ENCODE measurements around the gene MAFB.

Gene MAFB

DNA sequence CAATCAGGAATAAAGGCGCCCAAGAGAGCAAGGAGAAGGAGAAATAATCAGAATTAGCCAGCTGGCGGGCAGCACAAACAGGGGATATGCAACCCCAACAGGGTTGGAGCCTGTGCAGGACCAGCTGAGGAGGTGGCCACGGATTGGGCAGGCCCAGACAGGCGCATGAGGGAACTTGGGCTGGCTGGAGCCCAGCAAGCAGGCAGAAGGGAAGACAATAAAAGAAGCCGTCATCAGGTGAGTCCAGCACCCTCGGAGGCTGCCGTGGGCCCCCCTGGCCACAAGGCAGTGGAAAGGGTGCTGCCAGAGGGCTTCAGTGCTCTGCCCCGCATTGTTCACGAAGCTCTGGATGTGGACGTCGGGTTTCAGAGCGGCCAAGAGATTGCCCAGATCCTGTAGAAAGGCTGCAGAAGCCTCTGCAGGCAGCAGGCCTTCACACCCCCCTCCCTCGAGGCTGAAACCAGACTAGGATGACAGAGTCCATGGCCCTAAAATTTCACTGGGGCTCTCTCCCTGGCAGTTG is 28.4 kb upstream of the MAFB start:
- no peak overlapping the region for H3K4me3 ChIP-seq (ENCODE audit: low read length)
- H3K27me3 ChIP-seq (replicated peaks; ENCODE audit: control insufficient read depth, insufficient read depth, low read length) = peaks cover 22% of the 10 kb centered on the region
- no peaks in the 10 kb centered on the region for H3K4me1 ChIP-seq (ENCODE audit: control insufficient read depth, insufficient read depth, low read length)
- no peaks in the 10 kb centered on the region for H3K36me3 ChIP-seq (ENCODE audit: control insufficient read depth, insufficient read depth, low read length, severe bottlenecking)
- DNase-seq (ENCODE audit: low read depth) = no peak
- H3K9ac ChIP-seq (ENCODE audit: low read length) = no peak overlapping the region
- no peaks in the 10 kb centered on the region for H3K9me3 ChIP-seq (ENCODE audit: control insufficient read depth, low read length)

DNA sequence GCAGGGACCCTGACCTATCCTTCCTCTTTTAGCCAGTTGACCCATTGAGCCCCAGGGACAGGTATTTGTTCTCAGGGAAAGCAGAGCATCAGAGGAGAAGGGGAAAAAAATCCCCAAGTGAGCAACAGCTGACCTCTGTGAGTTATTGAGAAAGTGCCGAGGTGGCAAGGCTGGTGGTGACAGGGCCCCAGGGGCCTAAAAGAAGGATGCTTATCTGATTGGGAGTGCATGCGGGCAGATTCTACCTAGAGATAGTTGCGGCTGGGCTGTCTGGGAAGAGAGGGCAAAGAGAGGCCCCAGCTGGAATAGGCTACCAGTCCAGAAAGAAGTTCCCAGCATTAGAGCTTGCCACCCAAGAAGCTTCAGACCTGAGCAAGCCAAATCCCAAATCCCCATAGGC is 26.5 kb upstream of the MAFB start:
- DNase-seq (ENCODE audit: low read depth) = no peak
- Histone ChIP-seq H3K4me3 (ENCODE audit: low read length) (no peak overlapping the region), H3K4me1 (ENCODE audit: control insufficient read depth, insufficient read depth, low read length) (no peaks in the 10 kb centered on the region), H3K9ac (ENCODE audit: low read length) (no peak overlapping the region), H3K36me3 (ENCODE audit: control insufficient read depth, insufficient read depth, low read length, severe bottlenecking) (no peaks in the 10 kb centered on the region), H3K27me3 (replicated peaks; ENCODE audit: control insufficient read depth, insufficient read depth, low read length) (peaks cover 27% of the 10 kb centered on the region), H3K9me3 (ENCODE audit: control insufficient read depth, low read length) (no peaks in the 10 kb centered on the region)

DNA sequence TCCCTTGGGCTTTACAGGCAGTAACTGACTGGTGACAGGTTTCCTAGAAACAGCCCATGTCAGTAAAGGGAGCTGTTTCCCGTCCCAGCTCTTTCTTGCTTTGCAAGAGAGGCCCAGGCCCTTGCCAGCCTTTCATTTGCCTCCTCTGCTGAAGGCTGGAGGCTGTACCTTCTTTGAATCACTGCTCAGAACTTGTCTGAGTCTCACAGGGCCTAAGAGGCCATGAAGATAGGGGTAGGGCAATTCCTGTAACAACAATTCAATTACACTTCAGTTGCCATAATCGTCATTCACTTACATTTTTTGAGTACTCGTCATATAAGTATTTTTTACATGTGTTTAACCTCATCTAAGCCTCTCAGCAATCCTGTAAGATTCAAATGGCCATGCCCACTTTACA is 25.9 kb upstream of the MAFB start:
- H3K4me3 ChIP-seq (ENCODE audit: low read length) = no peak overlapping the region
- H3K9ac ChIP-seq (ENCODE audit: low read length) = no peak overlapping the region
- no peaks in the 10 kb centered on the region for H3K36me3 ChIP-seq (ENCODE audit: control insufficient read depth, insufficient read depth, low read length, severe bottlenecking)
- no peaks in the 10 kb centered on the region for H3K9me3 ChIP-seq (ENCODE audit: control insufficient read depth, low read length)
- no peaks in the 10 kb centered on the region for H3K4me1 ChIP-seq (ENCODE audit: control insufficient read depth, insufficient read depth, low read length)
- DNase-seq (ENCODE audit: low read depth) = no peak
- peaks cover 27% of the 10 kb centered on the region for H3K27me3 ChIP-seq (replicated peaks; ENCODE audit: control insufficient read depth, insufficient read depth, low read length)

DNA sequence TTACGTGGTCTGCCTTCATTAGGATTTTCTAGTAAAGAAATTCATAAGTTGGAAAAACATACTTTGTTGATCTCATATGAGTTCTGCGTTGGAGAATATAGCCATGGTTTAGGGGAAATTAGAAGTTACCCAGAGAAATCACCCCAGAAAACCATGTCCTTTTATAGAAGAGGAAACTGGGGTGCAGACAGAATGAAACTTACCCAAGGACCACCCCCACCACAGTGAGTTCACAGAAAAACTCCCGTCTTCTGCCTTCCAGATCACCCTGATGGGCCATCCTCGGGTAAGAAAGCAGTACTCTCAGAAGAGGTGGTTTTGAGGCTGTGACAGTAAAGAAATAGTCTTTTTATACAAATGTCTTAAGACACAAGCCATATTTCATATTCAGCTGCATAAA is 25.1 kb upstream of the MAFB start:
- no peak overlapping the region for H3K9ac ChIP-seq (ENCODE audit: low read length)
- no peaks in the 10 kb centered on the region for H3K4me1 ChIP-seq (ENCODE audit: control insufficient read depth, insufficient read depth, low read length)
- H3K27me3 ChIP-seq (replicated peaks; ENCODE audit: control insufficient read depth, insufficient read depth, low read length) = peaks cover 27% of the 10 kb centered on the region
- H3K9me3 ChIP-seq (ENCODE audit: control insufficient read depth, low read length) = no peaks in the 10 kb centered on the region
- H3K36me3 ChIP-seq (ENCODE audit: control insufficient read depth, insufficient read depth, low read length, severe bottlenecking) = no peaks in the 10 kb centered on the region
- no peak for DNase-seq (ENCODE audit: low read depth)
- H3K4me3 ChIP-seq (ENCODE audit: low read length) = no peak overlapping the region

DNA sequence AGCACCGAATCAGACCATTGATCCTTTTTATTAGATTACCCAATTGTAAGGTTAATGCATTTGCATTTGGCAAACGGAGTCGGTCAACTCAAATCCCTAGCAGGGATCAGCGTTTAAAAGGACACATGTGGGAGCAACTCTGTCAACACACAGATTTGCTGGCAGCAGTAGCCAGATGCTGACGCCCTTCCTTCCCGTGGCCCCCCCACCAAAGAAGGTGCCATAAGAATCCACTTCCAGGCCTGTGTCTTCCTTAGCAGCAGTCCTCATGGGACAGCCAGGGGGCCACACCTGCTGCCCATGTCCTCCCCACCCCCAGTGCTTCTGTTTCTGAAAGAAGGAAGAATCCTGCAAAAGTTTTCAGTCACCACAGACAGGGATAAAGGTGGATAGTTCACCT is 24.5 kb upstream of the MAFB start:
- Histone ChIP-seq H3K9me3 (ENCODE audit: control insufficient read depth, low read length) (no peaks in the 10 kb centered on the region), H3K36me3 (ENCODE audit: control insufficient read depth, insufficient read depth, low read length, severe bottlenecking) (no peaks in the 10 kb centered on the region), H3K4me3 (ENCODE audit: low read length) (no peak overlapping the region), H3K9ac (ENCODE audit: low read length) (no peak overlapping the region), H3K4me1 (ENCODE audit: control insufficient read depth, insufficient read depth, low read length) (no peaks in the 10 kb centered on the region), H3K27me3 (replicated peaks; ENCODE audit: control insufficient read depth, insufficient read depth, low read length) (peaks cover 27% of the 10 kb centered on the region)
- no peak for DNase-seq (ENCODE audit: low read depth)

DNA sequence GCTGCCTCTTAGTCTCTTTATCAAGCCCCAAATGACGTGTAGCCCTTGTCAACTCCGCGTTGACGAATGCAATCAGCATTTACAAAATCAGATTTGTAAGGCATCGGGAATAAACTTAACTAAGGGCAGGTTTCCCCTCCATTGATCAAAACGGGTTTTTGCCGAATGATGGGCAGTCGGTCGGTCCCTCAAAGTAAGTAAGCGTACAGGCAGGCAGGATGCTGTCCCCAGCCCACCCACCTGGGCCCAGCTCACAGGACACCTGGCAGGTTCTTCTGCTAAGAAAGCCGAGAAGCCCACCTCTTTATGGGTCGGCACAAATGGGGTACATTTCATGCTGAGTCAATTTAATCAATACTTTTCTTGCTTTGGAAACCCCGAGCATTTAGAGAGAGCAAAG is 22.0 kb upstream of the MAFB start:
- Histone ChIP-seq H3K27me3 (replicated peaks; ENCODE audit: control insufficient read depth, insufficient read depth, low read length) (peaks cover 17% of the 10 kb centered on the region), H3K9me3 (ENCODE audit: control insufficient read depth, low read length) (no peaks in the 10 kb centered on the region), H3K4me3 (ENCODE audit: low read length) (no peak overlapping the region), H3K4me1 (ENCODE audit: control insufficient read depth, insufficient read depth, low read length) (no peaks in the 10 kb centered on the region), H3K9ac (ENCODE audit: low read length) (no peak overlapping the region), H3K36me3 (ENCODE audit: control insufficient read depth, insufficient read depth, low read length, severe bottlenecking) (no peaks in the 10 kb centered on the region)
- no peak for DNase-seq (ENCODE audit: low read depth)

DNA sequence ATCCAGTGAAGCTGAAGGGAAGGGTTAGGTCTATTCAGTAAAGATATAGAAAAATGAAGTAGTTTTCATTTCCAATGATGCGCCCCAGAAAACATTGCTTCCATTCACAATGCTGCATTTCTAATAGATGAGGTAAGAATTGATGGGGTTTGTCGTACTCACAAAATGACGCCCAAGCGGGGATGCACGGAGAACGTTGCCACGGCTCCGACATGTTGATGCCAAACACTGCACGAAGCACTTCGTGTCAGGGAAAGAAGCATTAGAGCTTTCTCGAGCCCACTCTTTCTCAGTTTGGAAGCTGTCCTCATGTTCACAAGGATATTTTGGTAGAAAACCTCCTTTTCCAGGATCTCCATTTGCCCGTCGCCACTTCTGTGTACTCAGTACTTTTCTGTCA is 21.6 kb upstream of the MAFB start:
- Histone ChIP-seq H3K4me3 (ENCODE audit: low read length) (no peak overlapping the region), H3K9me3 (ENCODE audit: control insufficient read depth, low read length) (no peaks in the 10 kb centered on the region), H3K27me3 (replicated peaks; ENCODE audit: control insufficient read depth, insufficient read depth, low read length) (peaks cover 14% of the 10 kb centered on the region), H3K4me1 (ENCODE audit: control insufficient read depth, insufficient read depth, low read length) (no peaks in the 10 kb centered on the region), H3K9ac (ENCODE audit: low read length) (no peak overlapping the region), H3K36me3 (ENCODE audit: control insufficient read depth, insufficient read depth, low read length, severe bottlenecking) (no peaks in the 10 kb centered on the region)
- no peak for DNase-seq (ENCODE audit: low read depth)

DNA sequence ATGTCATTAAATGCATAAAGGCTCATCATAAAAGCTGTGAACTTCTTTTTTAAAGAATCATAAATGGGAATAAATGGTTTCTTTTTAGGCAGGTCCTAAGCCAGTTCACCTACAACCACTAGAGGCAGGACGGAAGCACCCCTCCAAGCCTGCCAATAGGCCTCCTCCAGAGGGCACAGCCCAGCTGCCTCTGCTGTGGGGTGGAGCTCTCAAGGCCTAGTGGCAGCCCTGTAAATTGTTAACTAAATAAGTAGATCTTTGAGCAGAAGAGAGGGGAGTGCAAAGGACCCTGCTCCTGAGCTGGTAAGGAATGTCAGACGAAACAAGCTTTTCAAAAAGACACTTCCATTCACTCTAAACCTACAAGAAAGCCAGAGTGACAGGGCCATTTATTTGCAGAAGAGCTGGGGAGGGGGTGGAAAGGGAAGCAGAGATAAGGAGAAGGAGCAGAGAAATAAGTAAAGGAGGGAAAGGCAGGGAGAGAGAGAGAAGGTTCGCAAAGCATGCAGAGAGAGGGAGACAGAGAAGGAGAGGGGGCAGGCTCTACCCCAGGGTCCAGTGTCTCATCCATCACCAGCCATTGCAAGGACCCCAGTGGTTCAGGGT is 18.0 kb upstream of the MAFB start:
- no peaks in the 10 kb centered on the region for H3K4me1 ChIP-seq (ENCODE audit: control insufficient read depth, insufficient read depth, low read length)
- no peaks in the 10 kb centered on the region for H3K36me3 ChIP-seq (ENCODE audit: control insufficient read depth, insufficient read depth, low read length, severe bottlenecking)
- peaks cover 10% of the 10 kb centered on the region for H3K27me3 ChIP-seq (replicated peaks; ENCODE audit: control insufficient read depth, insufficient read depth, low read length)
- H3K9ac ChIP-seq (ENCODE audit: low read length) = no peak overlapping the region
- no peaks in the 10 kb centered on the region for H3K9me3 ChIP-seq (ENCODE audit: control insufficient read depth, low read length)
- DNase-seq (ENCODE audit: low read depth) = no peak
- H3K4me3 ChIP-seq (ENCODE audit: low read length) = no peak overlapping the region

DNA sequence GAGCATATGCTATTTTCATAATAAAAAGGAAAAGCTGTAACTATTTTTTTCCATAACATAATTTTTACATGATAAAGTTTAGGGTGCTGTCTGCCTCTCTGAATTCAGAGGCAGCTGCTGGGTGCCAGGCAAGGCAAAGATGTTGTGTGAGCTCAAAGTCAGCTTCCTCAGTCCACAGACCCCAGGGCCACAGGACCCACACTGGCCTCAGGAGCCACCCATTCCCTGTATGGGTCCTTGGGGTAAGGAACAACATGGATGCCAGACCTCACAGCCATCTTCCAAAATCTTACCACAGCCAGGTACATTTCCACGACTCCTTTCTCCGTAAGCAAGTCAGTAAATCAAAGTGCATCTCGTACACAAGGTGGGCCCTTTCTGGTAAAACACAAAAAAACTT is 16.4 kb upstream of the MAFB start:
- no peaks in the 10 kb centered on the region for H3K36me3 ChIP-seq (ENCODE audit: control insufficient read depth, insufficient read depth, low read length, severe bottlenecking)
- no peaks in the 10 kb centered on the region for H3K9me3 ChIP-seq (ENCODE audit: control insufficient read depth, low read length)
- no peak for DNase-seq (ENCODE audit: low read depth)
- no peak overlapping the region for H3K4me3 ChIP-seq (ENCODE audit: low read length)
- H3K27me3 ChIP-seq (replicated peaks; ENCODE audit: control insufficient read depth, insufficient read depth, low read length) = peaks cover 6% of the 10 kb centered on the region
- H3K4me1 ChIP-seq (ENCODE audit: control insufficient read depth, insufficient read depth, low read length) = no peaks in the 10 kb centered on the region
- H3K9ac ChIP-seq (ENCODE audit: low read length) = no peak overlapping the region

DNA sequence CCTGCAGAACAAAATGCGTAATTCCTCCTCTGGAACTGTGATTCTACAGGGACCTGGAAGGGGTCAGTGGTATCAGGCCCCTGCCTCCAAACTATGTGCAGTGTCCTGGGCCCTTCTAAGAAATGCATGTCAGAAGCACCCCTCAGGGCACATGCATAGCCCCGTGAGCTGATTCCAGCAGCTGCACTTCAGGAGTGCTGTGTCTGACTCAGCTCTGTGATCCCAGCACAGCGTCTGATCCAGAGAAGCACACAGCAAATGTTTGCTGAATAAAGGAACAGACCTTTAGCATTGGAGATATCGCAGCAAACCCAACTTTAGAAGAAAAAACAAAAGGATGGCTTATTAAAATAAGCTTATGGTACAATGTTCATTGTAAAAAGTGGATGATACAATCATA is 15.8 kb upstream of the MAFB start:
- H3K9ac ChIP-seq (ENCODE audit: low read length) = no peak overlapping the region
- no peak overlapping the region for H3K4me3 ChIP-seq (ENCODE audit: low read length)
- DNase-seq (ENCODE audit: low read depth) = no peak
- peaks cover 3% of the 10 kb centered on the region for H3K27me3 ChIP-seq (replicated peaks; ENCODE audit: control insufficient read depth, insufficient read depth, low read length)
- no peaks in the 10 kb centered on the region for H3K36me3 ChIP-seq (ENCODE audit: control insufficient read depth, insufficient read depth, low read length, severe bottlenecking)
- no peaks in the 10 kb centered on the region for H3K9me3 ChIP-seq (ENCODE audit: control insufficient read depth, low read length)
- no peaks in the 10 kb centered on the region for H3K4me1 ChIP-seq (ENCODE audit: control insufficient read depth, insufficient read depth, low read length)

DNA sequence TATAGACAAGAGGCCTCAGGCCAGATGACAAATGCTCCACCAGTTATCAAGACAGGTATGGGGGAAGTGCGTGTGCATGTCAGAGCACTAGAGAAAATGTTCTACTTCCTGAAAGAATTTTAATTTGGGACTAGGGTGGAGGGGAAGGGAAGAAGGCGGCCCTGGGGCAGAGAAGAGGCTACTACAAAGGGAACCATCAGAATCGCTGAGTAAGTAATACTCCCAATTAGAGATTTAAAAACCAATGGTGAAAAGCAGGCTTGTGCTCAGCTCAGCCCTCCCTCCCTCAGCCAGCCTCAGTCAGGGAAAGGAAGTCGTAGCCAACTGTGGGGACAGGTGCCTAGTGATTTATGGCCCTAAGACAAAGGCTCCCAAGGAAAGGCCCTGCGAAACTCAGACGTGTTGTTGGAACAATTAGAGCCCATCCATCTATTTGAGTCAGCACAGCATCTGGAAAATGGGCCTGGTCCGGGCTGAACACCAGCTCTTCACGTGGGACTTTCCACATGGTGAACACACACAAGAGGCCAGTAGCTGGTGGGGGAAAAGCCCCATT is 15.0 kb upstream of the MAFB start:
- Histone ChIP-seq H3K27me3 (replicated peaks; ENCODE audit: control insufficient read depth, insufficient read depth, low read length) (peaks cover 9% of the 10 kb centered on the region), H3K9ac (ENCODE audit: low read length) (no peak overlapping the region), H3K36me3 (ENCODE audit: control insufficient read depth, insufficient read depth, low read length, severe bottlenecking) (no peaks in the 10 kb centered on the region), H3K9me3 (ENCODE audit: control insufficient read depth, low read length) (no peaks in the 10 kb centered on the region), H3K4me3 (ENCODE audit: low read length) (no peak overlapping the region), H3K4me1 (ENCODE audit: control insufficient read depth, insufficient read depth, low read length) (no peaks in the 10 kb centered on the region)
- no peak for DNase-seq (ENCODE audit: low read depth)

DNA sequence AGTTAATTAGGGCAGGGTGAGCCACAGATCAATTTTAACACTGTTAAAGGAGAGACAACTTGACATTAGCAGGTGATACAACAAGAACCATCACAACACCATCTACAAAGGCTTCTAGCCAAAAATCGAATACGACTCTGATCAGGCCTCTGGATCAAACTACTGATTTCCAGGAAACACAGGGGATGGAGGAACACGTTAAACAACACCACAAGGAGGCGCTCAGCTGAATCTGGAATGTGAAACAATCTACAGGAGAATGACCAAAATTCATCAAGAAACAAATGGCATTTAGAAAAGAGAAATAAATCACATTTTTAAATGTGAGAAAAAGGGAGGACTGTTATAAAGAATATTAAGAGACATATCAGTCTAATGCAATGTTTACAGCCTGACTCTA is 13.5 kb upstream of the MAFB start:
- Histone ChIP-seq H3K27me3 (replicated peaks; ENCODE audit: control insufficient read depth, insufficient read depth, low read length) (peaks cover 20% of the 10 kb centered on the region), H3K9me3 (ENCODE audit: control insufficient read depth, low read length) (no peaks in the 10 kb centered on the region), H3K9ac (ENCODE audit: low read length) (no peak overlapping the region), H3K4me3 (ENCODE audit: low read length) (no peak overlapping the region), H3K4me1 (ENCODE audit: control insufficient read depth, insufficient read depth, low read length) (no peaks in the 10 kb centered on the region), H3K36me3 (ENCODE audit: control insufficient read depth, insufficient read depth, low read length, severe bottlenecking) (no peaks in the 10 kb centered on the region)
- DNase-seq (ENCODE audit: low read depth) = peak; percentile 25

All from adipocyte (in vitro differentiated cells).